Peyer's patch (tissue), 4 donors: ENCODE measurements around the gene ZBED6.

Experiments
- CTCF ChIP-seq, 6 experiments: fragments of 450-650 bp in 4 of 6; fragments of 200-600 bp in 2 of 6; sonication (generic) in 1 of 6; IDR thresholded peaks; one replicate each; pipeline ENCODE4 v1.5.1; 2017 to 2019; ENCODE audit warnings: antibody characterized with exemption in 6 of 6, mild to moderate bottlenecking in 3 of 6, moderate library complexity in 1 of 6
- POLR2A ChIP-seq, 2 donors: fragments of 450-650 bp; IDR thresholded peaks; one replicate each; pipeline ENCODE4 v1.5.1; 2017; ENCODE audit warnings: antibody characterized with exemption in 2 of 2, mild to moderate bottlenecking in 2 of 2, moderate library complexity in 2 of 2

- no peak for TF ChIP-seq POLR2A (IDR thresholded peaks at IDR 0.05)
- no peak for TF ChIP-seq CTCF (IDR thresholded peaks at IDR 0.05)
Measured at GRCh38 chr1:203835476-203835875, 40.1 kb downstream of the ZBED6 start.
